Esophagus squamous epithelium (tissue), 4 donors: ENCODE measurements around the gene SPO11.

Experiments used
- POLR2A ChIP-seq, 4 donors: fragments of 450-650 bp; IDR thresholded peaks; one replicate each; pipeline ENCODE4 v1.6.1; 2017; ENCODE audit warnings: antibody characterized with exemption in 4 of 4, mild to moderate bottlenecking in 4 of 4, moderate library complexity in 3 of 4
- TF ChIP-seq, protein P1 (sequence below), 6 experiments: fragments of 450-650 bp in 4 of 6; fragments of 200-600 bp in 2 of 6; sonication (generic) in 2 of 6; IDR thresholded peaks; one replicate each; pipeline ENCODE4 v1.5.1; 2016 to 2019; ENCODE audit warnings: antibody characterized with exemption in 6 of 6, mild to moderate bottlenecking in 4 of 6, moderate library complexity in 4 of 6

DNA sequence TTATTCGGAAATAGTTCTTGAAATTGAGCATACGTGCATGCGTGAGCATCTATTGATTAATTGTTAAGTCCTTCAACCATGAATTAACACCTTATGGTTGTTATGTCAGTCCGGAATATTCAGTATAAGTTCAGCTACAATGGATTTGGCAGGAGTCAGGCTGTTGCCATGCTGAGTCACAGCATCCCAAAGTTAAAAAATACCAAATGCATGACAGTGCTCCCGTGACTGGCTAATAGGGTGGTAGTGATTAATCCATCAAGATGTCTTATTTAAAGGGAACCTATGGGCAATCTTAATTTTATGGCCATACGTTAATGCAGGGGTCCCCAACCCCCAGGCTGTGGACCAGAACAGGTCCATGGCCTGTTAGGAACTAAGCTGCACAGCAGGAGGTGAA, 31.9 kb downstream of the SPO11 start:
- TF ChIP-seq, protein P1, sequence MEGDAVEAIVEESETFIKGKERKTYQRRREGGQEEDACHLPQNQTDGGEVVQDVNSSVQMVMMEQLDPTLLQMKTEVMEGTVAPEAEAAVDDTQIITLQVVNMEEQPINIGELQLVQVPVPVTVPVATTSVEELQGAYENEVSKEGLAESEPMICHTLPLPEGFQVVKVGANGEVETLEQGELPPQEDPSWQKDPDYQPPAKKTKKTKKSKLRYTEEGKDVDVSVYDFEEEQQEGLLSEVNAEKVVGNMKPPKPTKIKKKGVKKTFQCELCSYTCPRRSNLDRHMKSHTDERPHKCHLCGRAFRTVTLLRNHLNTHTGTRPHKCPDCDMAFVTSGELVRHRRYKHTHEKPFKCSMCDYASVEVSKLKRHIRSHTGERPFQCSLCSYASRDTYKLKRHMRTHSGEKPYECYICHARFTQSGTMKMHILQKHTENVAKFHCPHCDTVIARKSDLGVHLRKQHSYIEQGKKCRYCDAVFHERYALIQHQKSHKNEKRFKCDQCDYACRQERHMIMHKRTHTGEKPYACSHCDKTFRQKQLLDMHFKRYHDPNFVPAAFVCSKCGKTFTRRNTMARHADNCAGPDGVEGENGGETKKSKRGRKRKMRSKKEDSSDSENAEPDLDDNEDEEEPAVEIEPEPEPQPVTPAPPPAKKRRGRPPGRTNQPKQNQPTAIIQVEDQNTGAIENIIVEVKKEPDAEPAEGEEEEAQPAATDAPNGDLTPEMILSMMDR (IDR thresholded peaks at IDR 0.05): no peak
- no peak for TF ChIP-seq POLR2A (IDR thresholded peaks at IDR 0.05)
